BJ (cell line): Measurements from ENCODE around the gene TMEM14C. TPM values are rescaled to one million over a fixed set of nuclear protein-coding genes. Genes with fewer than 3 reads are reported as not detected.

Experiments
- CTCF ChIA-PET: fragments of 350-600 bp; formaldehyde crosslinking; extraction: SDS; loops from one replicate; lab custom pipeline; 2021; ENCODE audit warnings: antibody characterized with exemption, inconsistent platforms; lab: Yijun Ruan, JAX
- POLR2A ChIA-PET: fragments of 300-600 bp; sonication (Branson Sonifier 250); formaldehyde crosslinking; extraction: SDS; loops from one replicate; lab custom pipeline; 2021; ENCODE audit warnings: antibody characterized with exemption; lab: Charles Lee
- DNase-seq: peaks from one replicate; pipeline ENCODE4 v3.0.0-alpha.2; 2011; ENCODE audit warnings: low read depth
- H3K27me3 ChIP-seq: 2 replicates; pipeline ENCODE4 v1.6.0; 2011; ENCODE audit warnings: low read length; ENCODE audit not compliant: control insufficient read depth, insufficient read depth
- H3K36me3 ChIP-seq: 2 replicates; pipeline ENCODE4 v1.5.1; 2011; ENCODE audit warnings: low read length; ENCODE audit not compliant: control insufficient read depth, insufficient read depth
- H3K4me3 ChIP-seq: 2 replicates; pipeline ENCODE4 v1.5.1; 2011; ENCODE audit warnings: low read depth, mild to moderate bottlenecking, control low read depth, low read length
- CTCF ChIP-seq: IDR thresholded peaks from 2 replicates; pipeline ENCODE4 v1.5.1; 2011; ENCODE audit warnings: low read depth, mild to moderate bottlenecking, control low read depth, inconsistent platforms, low read length, moderate library complexity; ENCODE audit not compliant: insufficient read depth
- polyA plus RNA-seq: library from polyadenylated mRNA; depleted of rRNA; stranded (reverse); fragments of >200 nt; gene quantifications from 2 replicates; pipeline ENCODE4 v1.2.3, GENCODE V29; 2011

Gene TMEM14C
- polyA plus RNA-seq, 1 experiment, result 210 TPM

- ChIA-PET CTCF (interaction anchor here (0.8 to 3.7 kb wide), 4 partner anchors 11 to 333 kb away, joined by 3 to 12 read pairs (median 4); no protein-coding TSS in a partner anchor), POLR2A (interaction anchor here (0.6 kb wide), 1 partner anchor 28 kb away, joined by 3 read pairs; the partner anchor contains the start of genes C6orf52 and PAK1IP1)
- no peak for TF ChIP-seq CTCF
- no peak for DNase-seq
- Histone ChIP-seq H3K4me3 (peak overlapping the region; percentile 61), H3K27me3 (no peaks in the 10 kb centered on the region), H3K36me3 (peaks cover 5% of the 10 kb centered on the region)
Observed at GRCh38 chr6:10721850-10722569, 860 bp upstream of the TMEM14C start.

DNA sequence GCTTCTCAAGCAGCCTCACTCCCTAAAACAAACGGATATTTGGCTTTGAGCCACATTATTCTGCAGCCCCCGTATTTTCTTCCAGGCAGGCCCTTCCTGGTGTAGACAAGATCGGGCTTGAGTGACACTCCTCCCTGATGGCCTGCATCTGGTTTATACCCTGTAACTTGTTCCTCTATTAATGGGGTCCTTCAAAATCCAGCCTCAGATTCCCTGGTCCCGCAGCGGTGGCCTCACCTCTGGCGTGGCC is 375 bp upstream of the TMEM14C start:
- CTCF ChIA-PET, result interaction anchor here (0.8 to 3.7 kb wide), 3 partner anchors 10 to 333 kb away, joined by 3 to 12 read pairs (median 6); no protein-coding TSS in a partner anchor
- TF ChIP-seq CTCF, result no peak
- Histone ChIP-seq H3K36me3 (peaks cover 6% of the 10 kb centered on the region), H3K4me3 (peak overlapping the region; percentile 61), H3K27me3 (no peaks in the 10 kb centered on the region)
- DNase-seq, result no peak
- POLR2A ChIA-PET, result interaction anchor here (0.6 kb wide), 1 partner anchor 28 kb away, joined by 3 read pairs; the partner anchor contains the start of genes C6orf52 and PAK1IP1

DNA sequence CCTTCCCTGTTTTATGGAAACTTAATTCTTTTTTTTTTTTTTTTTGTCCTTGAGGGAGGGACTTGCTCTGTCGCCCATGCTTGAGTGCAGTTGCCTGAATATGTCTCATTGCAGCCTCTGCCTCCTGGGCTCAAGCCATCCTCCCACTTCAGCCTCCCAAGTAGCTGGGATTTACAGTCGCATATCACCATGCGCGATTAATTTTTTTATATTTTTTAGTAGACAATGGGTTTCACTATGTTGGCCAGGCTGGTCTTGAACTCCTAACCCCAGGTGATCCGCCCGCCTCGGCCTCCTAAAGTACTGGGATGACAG is 654 bp downstream of the TMEM14C start:
- no peak for TF ChIP-seq CTCF
- Histone ChIP-seq H3K4me3 (peak overlapping the region; percentile 61), H3K27me3 (no peaks in the 10 kb centered on the region), H3K36me3 (peaks cover 8% of the 10 kb centered on the region)
- no peak for DNase-seq
- ChIA-PET CTCF (interaction anchor here (2.3 kb wide), 1 partner anchor 9 kb away, joined by 6 read pairs; no protein-coding TSS in a partner anchor), POLR2A (interaction anchor here (0.6 kb wide), 1 partner anchor 11 kb away, joined by 15 read pairs; no protein-coding TSS in a partner anchor)

GRCh38 chr6:10725044-10725443 is 2.2 kb downstream of the TMEM14C start:
- no peak for TF ChIP-seq CTCF

GRCh38 chr6:10725716-10726115 is 2.8 kb downstream of the TMEM14C start:
- no peak for TF ChIP-seq CTCF
- no peaks in the 10 kb centered on the region for H3K27me3 ChIP-seq
- ChIA-PET POLR2A (no interaction called here), CTCF (no interaction called here)
- peaks cover 12% of the 10 kb centered on the region for H3K36me3 ChIP-seq
- DNase-seq, result no peak
- H3K4me3 ChIP-seq, result no peak overlapping the region

More at GRCh38 chr6:10725044-10725443, 2.2 kb downstream of the TMEM14C start:
- no peak for DNase-seq
- no peak overlapping the region for H3K4me3 ChIP-seq
- POLR2A ChIA-PET, result no interaction called here
- no peaks in the 10 kb centered on the region for H3K27me3 ChIP-seq
- H3K36me3 ChIP-seq, result peaks cover 12% of the 10 kb centered on the region
- CTCF ChIA-PET, result no interaction called here
